Stomach (tissue), 9 donors: ENCODE results near the gene MSANTD2. TPM values are rescaled to one million over a fixed set of nuclear protein-coding genes. Genes with fewer than 3 reads are reported as not detected.

Source experiments
- DNase-seq, 2 donors: peaks; one replicate each; pipeline versions ENCODE4 v3.0.0 to v3.0.0-alpha.2; 2013 to 2019
- H3K27ac ChIP-seq, 5 donors: fragments of 200-600 bp in 4 of 5; sonication (generic) in 4 of 5; one replicate each; pipeline ENCODE4 v1.5.1; 2013 to 2019; ENCODE audit warnings: mild to moderate bottlenecking in 1 of 5, moderate library complexity in 1 of 5
- H3K27me3 ChIP-seq, 3 donors: fragments of 200-600 bp; sonication (generic); one replicate each; pipeline ENCODE4 v1.5.1; 2017 to 2019; ENCODE audit warnings: mixed run types in 1 of 3
- H3K36me3 ChIP-seq, 4 donors: fragments of 200-600 bp; sonication (generic); 1 replicate in 3 of 4; 2 replicates in 1 of 4; pipeline ENCODE4 v1.5.1; 2016 to 2019
- H3K4me1 ChIP-seq, 4 donors: fragments of 200-600 bp; sonication (generic); one replicate each; pipeline ENCODE4 v1.5.1; 2016 to 2019
- H3K4me3 ChIP-seq, 4 donors: fragments of 200-600 bp; sonication (generic) in 3 of 4; one replicate each; pipeline ENCODE4 v1.5.1; 2016 to 2019; ENCODE audit warnings: mild to moderate bottlenecking in 1 of 4
- H3K9me3 ChIP-seq, 4 donors: fragments of 200-600 bp; sonication (generic); one replicate each; pipeline ENCODE4 v1.5.1; 2016 to 2019
- CTCF ChIP-seq, 7 experiments: fragments of 450-650 bp in 4 of 7; fragments of 200-600 bp in 3 of 7; sonication (generic) in 3 of 7; IDR thresholded peaks; one replicate each; pipeline ENCODE4 v1.5.1; 2016 to 2019; ENCODE audit warnings: antibody characterized with exemption in 7 of 7, control low read depth in 2 of 7, mild to moderate bottlenecking in 1 of 7
- EP300 ChIP-seq: sonication (generic); formaldehyde crosslinking; IDR thresholded peaks from one replicate; pipeline ENCODE4 v1.6.1; 2017; ENCODE audit warnings: antibody characterized with exemption
- POLR2A ChIP-seq, 4 donors: fragments of 450-650 bp; IDR thresholded peaks; one replicate each; pipeline ENCODE4 v1.6.1; 2016; ENCODE audit warnings: antibody characterized with exemption in 4 of 4, control low read depth in 2 of 4, mild to moderate bottlenecking in 1 of 4, moderate library complexity in 1 of 4
- POLR2AphosphoS5 ChIP-seq, 3 donors: sonication (generic); formaldehyde crosslinking; IDR thresholded peaks; one replicate each; pipeline ENCODE4 v1.6.1; 2016; ENCODE audit warnings: antibody characterized with exemption in 3 of 3
- WGBS, 5 donors: extraction: QIAGEN DNeasy Blood & Tissue Kit in 3 of 5; methylation state at CpG; one replicate each; pipeline versions ENCODE4 v1.1.5 to v1.1.7; 2013 to 2018; 5-methylcytosine and 5-hydroxymethylcytosine counted together
- intact Hi-C: fragments of 100-400 bp; cut with DNase I; formaldehyde crosslinking; loops from one replicate; pipeline ENCODE4 v1.15.1; 2023; ENCODE audit warnings: low total_unique reads
- polyA plus RNA-seq, 3 donors: library from polyadenylated mRNA; stranded (reverse); fragments of 200-250 nt; gene quantifications; one replicate each; pipeline ENCODE4 v1.2.3, GENCODE V29; 2013
- total RNA-seq, 5 donors: library from RNA; depleted of rRNA; stranded (reverse); fragments of >200 nt; gene quantifications; one replicate each; pipeline versions ENCODE4 v1.1.0 to v1.2.3, GENCODE V29; 2014 to 2016
- donor health status: healthy with polysubstance abuse.
- donor health status: Bipolar disorder and iron deficiency.
- donor health status: healthy.

MSANTD2 gene
- total and polyA plus RNA-seq, 8 donors: 2.8 to 40.2 (median 8.3) TPM

- H3K27me3 ChIP-seq: peaks cover 0 to 25% (median 0%) of the 10 kb centered on the region in 3 donors
- WGBS, 5 donors: 71 to 79% (median 75%) methylated on average over 3 of the region's 3 CpGs
These were observed 29.8 kb upstream of the MSANTD2 start for GRCh38 chr11:124829986-124830385.

GRCh38 chr11:124825876-124826275, 25.7 kb upstream of the MSANTD2 start:
- H3K9me3 ChIP-seq: no peaks in the 10 kb centered on the region
- H3K4me1 ChIP-seq: no peaks in the 10 kb centered on the region
- 51 to 92% (median 78%) methylated on average over 3 of the region's 3 CpGs for WGBS, 5 donors
- H3K36me3 ChIP-seq: no peaks in the 10 kb centered on the region
- H3K27ac ChIP-seq: no peak overlapping the region
- intact Hi-C loops: no loop called here
- H3K27me3 ChIP-seq: peaks cover 0 to 19% (median 0%) of the 10 kb centered on the region in 3 donors
- H3K4me3 ChIP-seq: no peak overlapping the region
- TF ChIP-seq POLR2A (IDR thresholded peaks at IDR 0.05) (no peak), EP300 (no peak), POLR2AphosphoS5 (IDR thresholded peaks at IDR 0.05) (no peak), CTCF (IDR thresholded peaks at IDR 0.05) (no peak)
- DNase-seq: no peak

More at GRCh38 chr11:124829986-124830385, 29.8 kb upstream of the MSANTD2 start:
- H3K4me1 ChIP-seq: no peaks in the 10 kb centered on the region
- H3K9me3 ChIP-seq: no peaks in the 10 kb centered on the region
- intact Hi-C loops: no loop called here
- no peak for TF ChIP-seq POLR2A (IDR thresholded peaks at IDR 0.05)
- no peak for TF ChIP-seq CTCF (IDR thresholded peaks at IDR 0.05)
- TF ChIP-seq POLR2AphosphoS5 (IDR thresholded peaks at IDR 0.05): no peak
- H3K4me3 ChIP-seq: no peak overlapping the region
- H3K36me3 ChIP-seq: no peaks in the 10 kb centered on the region
- no peak overlapping the region for H3K27ac ChIP-seq
- no peak for DNase-seq

- 41 to 54% (median 46%) methylated on average over 8 of the region's 8 CpGs for WGBS, 5 donors
- Histone ChIP-seq H3K4me3 (no peak overlapping the region), H3K9me3 (no peaks in the 10 kb centered on the region), H3K36me3 (no peaks in the 10 kb centered on the region), H3K27me3 (peaks cover 0 to 28% (median 0%) of the 10 kb centered on the region in 3 donors), H3K4me1 (no peaks in the 10 kb centered on the region), H3K27ac (no peak overlapping the region)
- DNase-seq: peak in 1 of 2 donors; percentile 20
- intact Hi-C loops: no loop called here
- TF ChIP-seq POLR2AphosphoS5 (IDR thresholded peaks at IDR 0.05): no peak
- no peak for TF ChIP-seq EP300
- no peak for TF ChIP-seq POLR2A (IDR thresholded peaks at IDR 0.05)
- no peak for TF ChIP-seq CTCF (IDR thresholded peaks at IDR 0.05)
These were observed 23.5 kb upstream of the MSANTD2 start for GRCh38 chr11:124823512-124824376.

GRCh38 chr11:124821995-124822730, 22.0 kb upstream of the MSANTD2 start:
- no peaks in the 10 kb centered on the region for H3K9me3 ChIP-seq
- H3K27ac ChIP-seq: no peak overlapping the region
- intact Hi-C loops: no loop called here

More at GRCh38 chr11:124821995-124822730, 22.0 kb upstream of the MSANTD2 start:
- WGBS, 5 donors: 63 to 79% (median 73%) methylated on average over 6 of the region's 6 CpGs
- H3K4me3 ChIP-seq: no peak overlapping the region
- no peaks in the 10 kb centered on the region for H3K4me1 ChIP-seq
- peaks cover 0 to 42% (median 0%) of the 10 kb centered on the region in 3 donors for H3K27me3 ChIP-seq
- no peak for DNase-seq
- no peak for TF ChIP-seq EP300
- no peak for TF ChIP-seq POLR2A (IDR thresholded peaks at IDR 0.05)
- no peak for TF ChIP-seq POLR2AphosphoS5 (IDR thresholded peaks at IDR 0.05)
- no peak for TF ChIP-seq CTCF (IDR thresholded peaks at IDR 0.05)
- H3K36me3 ChIP-seq: no peaks in the 10 kb centered on the region
